ENCODE measurements around the gene SETD1B.
"Not testable (repeated sequence)": the region's sequence is repeated elsewhere in the genome, so short reads cannot be mapped to it uniquely, and the experiment has no call there.

SETD1B gene

DNA sequence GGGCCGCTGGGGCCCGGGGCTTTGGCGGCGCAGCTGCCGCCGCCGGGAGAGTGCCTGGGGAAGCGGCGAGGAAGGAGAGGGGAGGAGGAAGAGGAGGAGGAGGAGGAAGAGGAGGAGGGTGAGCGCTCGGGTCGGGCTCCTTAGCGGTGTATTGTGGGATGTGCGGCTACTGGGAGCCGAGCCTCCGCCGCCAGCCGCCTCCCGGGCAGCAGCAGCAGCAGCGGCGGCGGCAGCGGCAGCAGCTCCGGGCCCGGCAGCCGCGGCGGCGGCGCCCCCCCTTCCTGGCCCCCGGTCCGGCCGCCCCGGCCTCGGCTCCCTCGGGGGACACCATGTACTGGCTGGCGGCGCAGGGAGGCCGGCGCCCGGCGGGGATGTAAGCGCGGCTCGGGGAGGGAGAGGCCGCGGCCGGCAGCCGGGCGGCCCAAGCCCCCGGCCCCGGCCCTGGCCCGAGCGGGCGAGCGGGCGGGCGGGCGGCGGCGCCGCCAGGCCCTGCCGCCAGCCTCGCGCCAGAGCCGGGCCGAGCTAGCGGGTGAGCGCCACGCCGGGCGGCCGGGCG is at the start of gene SETD1B:
SETD1B (plus strand) TSS at position 149 of the 556 bp plus-strand sequence. CDS start 729 bp downstream, outside the sequence.
- DNase-seq: peak; percentile 56

DNA sequence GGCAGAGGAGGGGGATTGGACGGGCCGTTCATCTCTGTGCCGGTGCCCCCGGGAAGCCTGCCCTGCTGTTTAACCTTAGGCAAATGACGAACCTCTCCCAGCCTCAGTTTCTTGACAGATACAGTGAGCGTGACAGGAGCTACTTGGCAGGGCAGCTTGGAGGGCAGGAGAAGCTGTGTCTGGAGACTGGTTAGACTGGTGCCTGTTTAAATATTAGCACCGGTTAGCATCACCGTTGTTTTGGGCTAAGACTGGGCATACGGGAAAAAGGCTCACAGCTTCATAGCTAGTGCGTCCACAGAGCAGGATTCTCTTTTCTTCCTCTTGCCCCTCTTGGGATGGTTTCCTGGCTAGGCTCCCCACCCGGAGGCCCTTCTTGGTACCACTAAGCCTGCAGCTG is 49.0 kb upstream of the SETD1B start:
- DNase-seq: no peak

DNA sequence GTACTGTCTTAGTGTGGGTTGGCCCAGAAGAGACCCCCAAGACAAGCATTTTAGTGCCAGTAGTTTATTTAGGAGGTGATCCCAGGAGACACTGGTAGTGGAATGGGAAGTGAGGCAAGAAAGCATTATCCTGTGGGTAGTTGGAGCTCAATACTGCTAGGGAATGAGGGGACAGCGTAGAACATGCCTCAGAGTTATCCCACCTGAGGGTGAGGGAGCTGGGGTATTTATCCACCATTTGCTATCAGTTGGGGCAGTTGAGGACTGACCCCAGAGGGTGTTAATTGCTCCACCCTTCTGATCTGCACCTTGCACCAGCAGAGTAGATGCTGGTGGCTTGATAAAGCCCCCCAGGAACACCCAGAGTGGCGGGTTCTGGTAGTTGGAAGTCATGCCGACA is 48.2 kb upstream of the SETD1B start:
- no peak for DNase-seq

DNA sequence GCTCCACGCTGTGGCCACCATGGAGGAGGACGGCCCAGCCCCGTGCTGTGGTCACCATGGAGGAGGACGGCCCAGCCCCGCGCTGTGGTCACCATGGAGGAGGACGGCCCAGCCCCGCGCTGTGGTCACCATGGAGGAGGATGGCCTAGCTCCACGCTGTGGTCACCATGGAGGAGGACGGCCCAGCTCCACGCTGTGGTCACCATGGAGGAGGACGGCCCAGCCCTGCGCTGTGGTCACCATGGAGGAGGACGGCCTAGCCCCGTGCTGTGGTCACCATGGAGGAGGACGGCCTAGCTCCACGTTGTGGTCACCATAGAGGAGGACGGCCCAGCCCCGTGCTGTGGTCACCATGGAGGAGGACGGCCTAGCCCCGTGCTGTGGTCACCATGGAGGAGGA is 45.3 kb upstream of the SETD1B start:
- not testable (repeated sequence) for DNase-seq

DNA sequence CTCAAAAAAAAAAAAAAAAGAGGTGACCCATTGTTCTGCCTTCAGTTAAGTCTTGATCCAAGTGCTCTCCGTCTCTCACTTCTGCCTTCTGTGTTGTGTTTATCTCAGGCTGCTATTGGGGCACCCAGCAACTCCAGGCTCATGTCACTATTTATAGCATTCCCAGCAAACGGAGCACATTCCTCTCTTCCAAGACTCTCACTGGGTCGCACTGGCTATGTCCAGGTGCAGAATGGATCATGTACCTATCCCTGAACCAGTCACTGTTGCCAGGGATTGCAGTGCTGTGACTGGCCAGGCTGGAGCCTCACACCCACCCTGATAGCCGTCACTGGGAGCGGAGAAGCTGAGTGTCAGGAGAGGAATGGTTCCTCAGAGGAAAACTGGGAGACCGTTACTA is 41.5 kb upstream of the SETD1B start:
- no peak for DNase-seq

DNA sequence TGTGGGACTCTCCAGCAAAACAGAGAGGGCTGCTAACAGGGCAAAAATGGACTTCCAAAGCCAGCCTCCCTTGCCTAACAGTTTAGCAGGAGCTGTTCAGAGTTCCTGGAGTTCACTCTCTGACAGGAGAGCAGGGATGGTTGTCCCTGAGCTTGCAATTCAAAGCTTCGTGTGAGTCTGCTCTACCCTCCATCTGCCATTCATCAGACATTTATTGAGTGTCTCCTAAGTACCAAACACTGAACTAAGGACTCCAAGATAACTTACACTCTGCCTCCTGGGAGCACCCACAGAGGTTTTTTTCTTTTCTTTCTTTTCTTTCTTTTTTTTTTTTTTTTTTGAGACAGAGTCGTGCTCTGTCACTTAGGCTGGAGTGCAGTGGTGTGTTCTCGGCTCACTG is 39.0 kb upstream of the SETD1B start:
- DNase-seq: no peak

DNA sequence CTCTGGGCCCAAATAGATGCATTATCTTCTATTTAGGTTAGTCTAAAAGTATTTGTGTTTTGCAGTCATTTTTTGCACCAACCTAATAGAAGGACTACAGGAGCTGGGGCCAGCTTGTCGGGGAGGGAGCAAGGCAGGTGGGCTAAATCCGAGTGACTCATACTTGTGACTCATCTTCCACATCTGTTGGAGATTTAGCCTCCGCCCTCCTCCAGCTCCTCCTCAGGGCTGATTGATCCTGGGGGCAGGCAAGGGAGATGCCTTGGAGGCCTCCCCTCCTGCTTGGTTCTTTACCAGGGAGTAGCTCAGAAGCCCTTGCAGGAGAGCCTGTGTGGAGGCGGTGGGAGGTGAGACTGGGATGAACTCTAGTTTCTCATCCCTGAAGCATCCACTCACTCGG is 38.2 kb upstream of the SETD1B start:
- no peak for DNase-seq

DNA sequence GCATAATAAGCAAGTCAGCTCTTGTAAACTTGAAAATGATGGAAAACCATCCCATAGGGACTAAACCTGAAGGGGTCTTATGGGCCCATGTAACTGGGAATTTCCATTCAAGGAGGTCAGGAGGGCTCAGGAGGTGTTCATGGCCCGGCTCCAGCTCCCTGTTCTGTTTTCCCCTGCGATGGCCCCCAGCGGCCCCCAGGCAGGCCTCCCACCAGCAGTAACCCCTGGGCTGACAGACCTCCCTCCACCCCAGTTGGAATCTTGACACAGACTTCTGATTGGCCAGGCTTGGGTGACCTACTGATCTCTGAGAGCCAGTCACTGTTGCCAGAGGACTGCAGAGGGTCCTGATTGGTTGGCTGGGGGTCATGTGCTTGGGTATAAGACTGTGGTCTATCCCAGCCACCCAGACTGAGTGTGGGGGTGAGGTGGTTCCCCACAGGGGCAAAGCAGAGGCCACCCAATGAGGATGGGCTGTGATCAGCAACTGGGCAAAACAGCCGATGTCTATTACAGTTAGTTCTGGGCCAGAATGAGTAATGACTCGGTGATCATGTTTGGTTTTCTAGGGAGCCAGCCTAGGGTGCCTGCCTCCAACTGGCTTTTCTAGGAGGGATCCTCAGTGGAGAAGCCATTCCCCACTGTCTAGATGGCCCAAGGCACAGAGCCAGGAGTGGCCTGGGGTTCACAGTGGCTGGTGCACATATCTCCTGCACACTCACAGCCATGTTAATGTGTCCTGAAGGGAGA is 37.3 kb upstream of the SETD1B start:
- DNase-seq: no peak

DNA sequence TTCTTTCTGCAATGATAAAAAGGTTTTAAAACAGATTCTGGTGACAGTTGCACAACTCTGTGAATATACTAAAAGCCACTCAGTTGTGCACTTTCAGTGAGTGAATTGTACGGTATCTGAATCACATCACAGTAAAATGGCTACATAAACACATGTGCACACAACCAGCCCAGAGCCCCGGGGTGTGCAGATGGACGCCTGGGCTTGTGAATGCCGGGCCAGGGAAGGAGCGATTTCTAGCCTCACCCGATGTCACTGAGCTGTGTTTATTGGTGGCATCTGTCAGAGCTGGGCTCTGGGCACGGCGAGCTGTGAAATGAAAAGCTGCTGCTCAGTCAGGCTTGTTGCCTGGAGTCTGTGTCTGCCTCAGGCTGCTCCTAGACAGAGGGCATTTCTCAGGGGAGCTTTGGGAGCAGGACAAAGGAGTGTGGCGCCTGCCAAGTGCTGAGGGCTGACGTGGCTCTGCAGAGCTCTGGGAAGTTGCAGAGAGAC is 36.2 kb upstream of the SETD1B start:
- no peak for DNase-seq

DNA sequence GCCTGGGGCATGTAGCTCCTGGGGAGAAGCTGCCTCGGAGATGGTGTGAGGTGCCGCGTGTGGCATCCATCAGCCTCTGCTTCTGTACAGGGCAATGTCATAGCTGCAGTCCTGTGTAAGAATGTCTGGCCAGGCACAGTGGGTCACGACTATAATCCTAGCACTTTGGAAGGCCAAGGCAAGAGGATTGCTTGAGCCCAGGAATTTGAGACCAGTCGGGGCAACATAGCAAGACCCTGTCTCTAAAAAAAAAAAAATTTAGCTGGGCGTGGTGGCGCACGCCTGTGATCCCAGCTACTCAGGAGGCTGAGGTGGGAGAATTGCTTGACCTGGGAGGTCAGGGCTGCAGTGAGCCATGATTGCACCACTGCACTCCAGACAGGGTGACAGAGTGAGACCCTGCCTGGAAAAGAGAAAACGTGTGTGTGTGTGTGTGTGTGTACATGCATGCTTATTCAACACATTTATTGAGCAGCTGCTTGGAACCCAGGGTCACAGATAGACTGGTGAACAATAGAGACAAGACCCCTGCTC is 34.4 kb upstream of the SETD1B start:
- DNase-seq: no peak

DNA sequence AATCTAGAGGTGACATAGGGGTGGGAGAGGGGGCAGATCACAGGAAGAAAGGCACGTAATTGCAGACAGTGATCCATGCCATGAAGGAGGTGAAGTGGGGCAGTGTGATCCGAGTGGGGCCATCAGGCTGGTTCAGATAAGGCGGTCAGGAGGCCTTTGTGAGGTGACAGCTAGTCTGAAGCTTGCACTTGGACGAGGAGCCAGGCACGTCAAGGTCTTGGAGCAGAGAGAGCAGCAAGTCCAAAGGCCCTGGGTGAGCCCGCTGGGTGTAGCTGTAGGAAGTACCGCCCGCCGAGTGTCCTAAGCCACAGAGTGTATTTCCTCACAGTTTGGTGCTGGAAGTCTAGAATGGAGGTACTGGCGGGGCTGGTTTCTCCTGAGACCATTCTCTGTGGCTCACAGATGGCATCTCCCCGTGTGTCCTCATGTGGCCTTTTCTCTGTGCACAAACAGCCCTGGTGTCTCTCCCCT is 33.9 kb upstream of the SETD1B start:
- DNase-seq: no peak

DNA sequence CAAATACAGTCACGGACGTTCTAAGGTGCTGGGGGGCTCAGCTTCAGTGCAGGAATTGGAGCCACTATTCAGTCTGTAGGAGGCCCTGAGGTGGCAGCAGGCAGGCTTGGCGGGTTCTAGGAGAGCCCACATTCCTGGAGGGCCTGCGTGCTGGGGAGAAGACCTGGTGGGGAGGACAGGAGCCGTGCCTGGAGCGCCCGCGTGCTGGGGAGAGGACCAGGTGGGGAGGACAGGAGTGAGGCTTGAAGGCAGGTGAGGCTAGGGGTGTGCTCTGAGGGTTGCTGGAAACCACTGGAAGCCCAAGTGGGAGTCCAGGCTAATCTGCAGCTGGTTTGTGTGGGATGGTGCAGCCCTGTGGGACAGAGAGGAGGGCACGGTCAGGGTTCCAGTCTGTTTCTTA is 33.4 kb upstream of the SETD1B start:
- no peak for DNase-seq

DNA sequence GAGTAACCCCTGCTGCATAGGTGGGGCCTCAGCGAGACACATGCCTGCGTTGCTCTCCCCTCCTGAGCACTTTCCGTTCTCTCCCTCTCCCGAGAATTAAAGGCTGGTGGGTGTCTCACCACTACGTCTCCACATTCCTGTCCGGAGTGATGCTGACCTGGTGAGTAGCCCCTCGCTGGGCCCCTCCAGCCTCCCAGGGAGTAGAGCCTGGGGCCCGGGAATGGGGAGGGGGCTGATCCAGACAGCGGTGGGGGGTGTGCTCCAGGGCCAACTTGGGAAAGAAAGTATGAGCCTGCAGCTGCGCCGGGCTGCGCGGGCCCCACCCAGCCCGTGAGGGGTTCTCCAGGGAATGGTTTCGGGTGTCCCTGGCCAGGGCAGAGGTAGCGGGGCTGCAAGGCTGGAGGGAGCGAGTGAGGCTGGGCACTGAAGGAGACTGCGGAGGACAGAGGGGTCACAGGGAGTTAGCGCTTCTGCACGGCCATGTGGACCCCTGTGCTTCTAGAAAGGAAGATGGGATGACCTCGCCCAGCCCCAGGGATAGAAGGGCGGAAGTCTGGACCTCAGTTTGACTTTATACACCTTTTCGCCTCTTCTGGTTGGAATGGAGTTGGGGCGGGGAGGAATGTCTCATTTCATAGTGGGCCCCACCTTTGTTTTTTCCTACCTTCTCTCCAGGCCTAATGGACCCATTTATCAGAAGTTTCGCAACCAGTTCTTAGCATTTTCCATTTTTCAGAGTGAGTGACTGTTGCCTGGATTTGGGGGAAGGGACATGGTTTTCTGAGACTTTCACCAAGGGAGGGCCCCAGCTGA is 32.8 kb upstream of the SETD1B start:
- no peak for DNase-seq

DNA sequence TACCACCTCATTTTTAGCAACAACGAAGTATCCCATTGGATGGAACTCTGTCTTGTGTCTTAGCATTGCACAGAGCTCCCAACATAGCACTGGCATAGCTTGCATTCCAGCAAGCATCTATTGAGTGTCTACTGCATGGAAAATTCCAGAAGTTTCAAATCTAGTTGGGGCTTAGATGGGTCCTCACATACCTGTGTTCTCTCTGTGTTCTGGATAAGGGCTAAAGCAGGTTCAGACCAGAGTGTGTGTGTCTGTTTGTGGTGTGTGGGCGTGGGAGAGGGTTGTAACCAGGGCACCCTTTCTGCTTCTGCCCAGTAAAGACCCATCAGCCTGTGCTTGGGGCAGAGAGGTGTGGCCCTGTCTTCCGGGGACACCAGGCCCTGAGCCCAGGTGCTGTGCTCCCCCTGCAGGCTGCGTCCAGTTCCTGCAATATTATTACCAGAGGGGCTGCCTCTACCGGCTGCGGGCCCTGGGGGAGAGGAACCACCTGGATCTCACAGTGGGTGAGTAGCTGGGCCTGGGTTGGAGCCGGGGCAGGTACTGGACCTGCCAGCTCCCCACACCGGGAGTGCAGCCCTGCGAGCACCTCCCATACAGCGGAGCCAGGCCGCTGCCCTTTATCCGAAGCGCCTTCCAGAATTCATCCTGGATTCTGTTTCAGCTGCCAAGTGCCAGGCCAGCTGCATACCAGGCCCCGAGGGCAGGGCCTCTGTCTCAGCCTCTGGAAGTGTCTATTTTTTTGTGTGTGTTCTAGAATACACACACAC is 30.6 kb upstream of the SETD1B start:
- peak; percentile 49 for DNase-seq

DNA sequence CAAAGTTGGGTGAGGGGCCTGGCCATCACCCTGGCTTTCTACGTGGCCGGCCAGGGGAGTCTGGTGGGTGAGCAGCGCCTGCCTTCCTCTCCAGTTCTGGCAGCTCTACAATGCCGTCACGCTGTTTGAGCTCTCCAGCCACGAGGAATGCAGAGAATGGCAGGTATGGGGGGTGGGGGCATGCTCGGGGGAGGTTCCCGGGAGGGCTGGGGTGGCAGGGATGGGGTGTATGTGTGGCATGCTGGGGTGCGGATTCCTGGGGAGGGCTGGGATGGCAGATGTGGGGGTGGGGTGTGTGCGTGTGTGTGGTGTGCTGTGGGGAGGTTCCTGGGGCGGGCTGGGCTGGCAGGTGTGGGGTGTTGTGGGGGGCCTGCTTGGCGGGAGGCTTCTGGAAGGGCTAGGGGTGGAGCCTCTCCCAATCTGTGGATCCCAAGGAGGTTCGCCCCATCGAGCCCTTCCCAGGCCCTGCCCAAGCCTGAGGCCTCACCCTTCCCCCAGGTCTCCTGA is 28.8 kb upstream of the SETD1B start:
- no peak for DNase-seq

DNA sequence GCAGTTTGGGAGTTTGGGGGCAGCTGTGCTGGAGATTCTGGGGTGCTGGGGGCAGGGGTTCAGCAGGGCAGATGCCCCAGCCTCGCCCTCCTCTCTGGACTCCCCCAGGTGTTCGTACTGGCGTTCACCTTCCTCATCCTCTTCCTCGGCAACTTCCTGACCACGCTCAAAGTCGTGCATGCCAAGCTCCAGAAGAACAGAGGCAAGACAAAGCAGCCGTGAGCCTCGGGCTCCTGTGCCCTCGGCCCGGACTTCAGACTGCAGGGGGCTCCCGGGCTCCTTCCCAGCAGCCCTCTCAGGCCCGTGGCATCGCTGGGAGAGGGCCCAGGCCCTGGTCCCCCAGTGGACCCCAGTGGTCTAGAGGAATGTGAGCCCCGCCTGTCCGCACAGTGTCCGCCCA is 28.3 kb upstream of the SETD1B start:
- DNase-seq: no peak

DNA sequence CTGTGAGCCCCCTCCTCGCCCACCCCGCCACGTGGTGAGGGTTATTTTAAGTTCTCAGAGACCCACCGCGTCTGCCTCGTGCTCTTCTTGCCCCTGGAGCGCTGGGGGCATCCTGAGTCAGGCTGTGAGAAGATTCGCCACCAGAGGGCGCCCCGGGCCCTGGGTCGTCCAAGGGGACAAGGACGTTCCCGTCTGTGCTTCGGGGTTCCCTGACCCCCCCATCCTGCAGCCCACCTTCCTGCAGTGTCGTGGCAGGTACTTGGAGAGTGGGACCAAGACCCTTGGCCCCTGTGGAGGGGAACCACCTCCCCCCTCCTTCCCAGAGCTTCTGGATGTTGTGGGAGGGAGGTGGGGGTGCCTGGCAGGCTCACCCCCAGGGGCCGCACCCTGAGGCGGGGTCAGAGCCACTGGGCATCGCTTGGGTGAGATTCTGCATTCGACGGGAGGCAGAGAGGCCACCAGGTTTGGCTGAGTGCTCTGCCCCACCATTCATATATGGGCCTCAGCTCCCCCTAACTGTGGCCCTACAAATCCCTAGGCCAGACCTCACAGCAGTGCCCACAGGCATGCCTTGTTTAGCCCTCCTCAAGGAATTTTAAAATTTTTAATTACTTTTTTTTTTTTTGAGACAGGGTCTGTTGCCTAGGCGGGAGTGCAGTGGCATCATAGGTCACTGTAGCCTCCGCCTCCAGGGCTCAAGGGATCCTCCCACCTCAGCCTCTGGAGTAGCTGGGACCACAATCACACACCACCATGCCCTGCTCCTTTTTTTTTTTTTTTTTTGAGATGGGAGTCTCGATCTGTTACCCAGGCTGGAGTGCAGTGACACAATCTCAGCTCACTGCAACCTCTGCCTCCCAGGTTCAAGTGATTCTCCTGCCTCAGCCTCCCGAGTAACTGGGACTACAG is 27.4 kb upstream of the SETD1B start:
- peak; percentile 5 for DNase-seq

DNA sequence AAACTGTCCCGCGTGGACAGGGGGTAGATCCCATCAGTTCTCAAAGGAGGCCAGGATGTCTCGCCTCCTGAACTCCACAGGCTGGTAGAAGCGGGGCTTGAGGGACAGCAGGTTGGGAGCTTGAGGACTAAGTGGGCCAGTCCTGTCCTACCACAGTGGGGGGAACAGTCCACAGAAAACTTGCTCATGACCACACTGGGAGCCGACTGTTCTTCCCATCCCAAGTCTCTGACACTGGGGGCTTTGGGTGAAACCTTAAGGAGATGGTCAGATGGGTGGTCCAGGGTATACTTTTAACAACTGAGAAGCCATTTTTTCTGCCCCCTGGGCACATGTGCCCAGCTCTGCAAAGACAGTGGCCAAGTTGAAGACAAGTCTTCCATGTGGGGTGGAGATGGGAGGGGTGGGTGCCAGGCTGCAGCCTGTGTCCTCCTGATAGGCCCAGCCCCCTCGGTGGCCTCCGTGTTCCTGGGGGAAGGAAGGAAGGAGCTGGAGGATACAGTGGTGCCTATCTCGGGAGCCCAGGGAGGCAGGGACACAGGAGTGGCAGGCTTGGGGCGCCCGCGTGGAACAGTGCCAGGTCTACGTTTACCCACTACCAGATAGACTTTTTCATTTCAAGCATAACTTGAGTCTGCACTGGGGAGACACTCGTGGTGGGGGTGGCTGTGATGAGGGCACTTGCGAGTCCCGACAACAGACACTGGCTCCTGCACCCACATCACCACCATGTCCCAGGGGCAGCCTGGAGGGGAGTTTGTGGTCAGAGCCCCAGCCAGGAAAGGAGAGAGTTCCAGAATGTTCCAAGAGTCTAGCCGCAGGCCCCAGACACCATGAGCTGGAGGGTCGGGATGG is 25.0 kb upstream of the SETD1B start:
- DNase-seq: no peak

DNA sequence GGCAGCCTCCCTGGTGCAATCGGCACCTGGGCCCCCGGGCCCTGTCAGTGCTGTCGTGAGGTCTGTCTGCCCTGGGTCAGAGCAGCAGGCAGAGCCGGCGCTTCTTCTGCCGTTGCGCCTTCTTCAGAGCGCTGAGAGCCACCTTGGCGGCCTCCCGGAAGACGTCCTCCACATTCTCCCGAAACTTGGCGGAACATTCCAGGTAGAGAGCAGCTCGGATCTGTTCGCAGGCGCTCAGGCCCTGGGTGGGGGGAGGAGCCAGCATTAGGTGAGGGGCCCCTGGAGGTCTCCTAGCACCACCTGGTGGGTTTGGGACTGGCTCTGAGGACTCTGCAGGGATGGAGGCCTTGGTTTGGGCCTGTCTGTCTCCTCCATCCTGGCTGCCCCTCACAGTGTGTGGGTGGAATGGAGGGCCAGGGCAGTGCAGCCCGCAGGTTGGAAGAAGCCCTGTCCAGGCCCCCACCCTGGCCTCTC is 24.4 kb upstream of the SETD1B start:
- DNase-seq: no peak

DNA sequence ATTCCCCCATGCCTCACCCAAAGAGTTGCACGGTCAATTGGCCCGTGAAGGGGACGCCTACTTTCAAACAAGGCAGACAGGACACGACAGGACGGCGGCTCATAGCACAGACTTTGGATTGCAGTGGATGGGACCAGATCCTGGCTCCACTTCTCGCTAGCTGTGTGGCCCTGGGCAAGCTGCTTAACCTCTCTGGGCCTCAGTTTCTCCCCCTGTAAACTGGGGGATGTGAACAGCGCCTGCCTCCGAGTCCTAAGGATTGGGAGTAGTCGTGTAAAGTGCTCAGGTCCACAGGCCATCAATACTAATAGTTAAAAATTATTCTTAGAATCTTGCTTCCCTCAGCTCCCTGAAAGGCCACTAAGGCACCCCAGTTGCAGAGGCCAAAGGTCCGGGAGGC is 23.4 kb upstream of the SETD1B start:
- DNase-seq: no peak

Data from NCI-H526 treated with DMSO at 0.1 percent for 48 hours (cell line).